Muscle layer of duodenum (tissue), 2 donors: ENCODE measurements around the gene WDR5B.
A peak's percentile ranks its signal among the peaks of the same experiment; 100 is the strongest.

Source experiments
- H3K27ac ChIP-seq: one replicate; pipeline ENCODE4 v1.7.0; 2013; ENCODE audit warnings: mild to moderate bottlenecking, low read length
- H3K27me3 ChIP-seq: one replicate; pipeline ENCODE4 v1.7.0; 2013; ENCODE audit warnings: low read depth, mild to moderate bottlenecking, control low read depth, low read length
- H3K36me3 ChIP-seq, 2 donors: one replicate each; pipeline ENCODE4 v1.7.0; 2013; ENCODE audit warnings: low read length in 2 of 2, control low read depth in 1 of 2, mild to moderate bottlenecking in 1 of 2; ENCODE audit not compliant: insufficient read depth in 2 of 2, control insufficient read depth in 1 of 2
- H3K4me1 ChIP-seq, 2 donors: one replicate each; pipeline ENCODE4 v1.7.0; 2013; ENCODE audit warnings: low read length in 2 of 2, mild to moderate bottlenecking in 2 of 2, control low read depth in 1 of 2, moderate library complexity in 1 of 2; ENCODE audit not compliant: insufficient read depth in 2 of 2, control insufficient read depth in 1 of 2
- H3K4me3 ChIP-seq, 2 donors: one replicate each; pipeline ENCODE4 v1.7.0; 2013; ENCODE audit warnings: low read length in 2 of 2, low read depth in 1 of 2, mild to moderate bottlenecking in 1 of 2
- H3K9me3 ChIP-seq, 2 donors: one replicate each; pipeline ENCODE4 v1.7.0; 2013; ENCODE audit warnings: low read length in 2 of 2, control low read depth in 1 of 2, mild to moderate bottlenecking in 1 of 2; ENCODE audit not compliant: control insufficient read depth in 1 of 2
- donor health status: healthy.

The WDR5B gene

GRCh38 chr3:122443090-122443489, 27.2 kb upstream of the WDR5B start:
- H3K4me3 ChIP-seq: no peak overlapping the region
- H3K36me3 ChIP-seq: peaks cover 29 to 54% of the 10 kb centered on the region in 2 donors
- H3K9me3 ChIP-seq: no peaks in the 10 kb centered on the region
- no peaks in the 10 kb centered on the region for H3K27me3 ChIP-seq
- no peak overlapping the region for H3K27ac ChIP-seq
- no peaks in the 10 kb centered on the region for H3K4me1 ChIP-seq

GRCh38 chr3:122435950-122436349, 20.1 kb upstream of the WDR5B start:
- no peak overlapping the region for H3K4me3 ChIP-seq
- H3K4me1 ChIP-seq: no peaks in the 10 kb centered on the region
- no peaks in the 10 kb centered on the region for H3K27me3 ChIP-seq
- no peaks in the 10 kb centered on the region for H3K9me3 ChIP-seq
- H3K36me3 ChIP-seq: peaks cover 37 to 67% of the 10 kb centered on the region in 2 donors
- H3K27ac ChIP-seq: no peak overlapping the region

GRCh38 chr3:122430371-122430770, 14.5 kb upstream of the WDR5B start:
- no peaks in the 10 kb centered on the region for H3K4me1 ChIP-seq
- H3K27ac ChIP-seq: no peak overlapping the region
- H3K4me3 ChIP-seq: no peak overlapping the region
- H3K9me3 ChIP-seq: no peaks in the 10 kb centered on the region
- peaks cover 33 to 50% of the 10 kb centered on the region in 2 donors for H3K36me3 ChIP-seq
- H3K27me3 ChIP-seq: no peaks in the 10 kb centered on the region

GRCh38 chr3:122427857-122428471, 12.1 kb upstream of the WDR5B start:
- Histone ChIP-seq H3K36me3 (peaks cover 29 to 58% of the 10 kb centered on the region in 2 donors), H3K9me3 (no peaks in the 10 kb centered on the region), H3K27ac (no peak overlapping the region), H3K4me3 (no peak overlapping the region), H3K27me3 (no peaks in the 10 kb centered on the region), H3K4me1 (no peaks in the 10 kb centered on the region)

GRCh38 chr3:122421836-122422235, 6.0 kb upstream of the WDR5B start:
- Histone ChIP-seq H3K27me3 (no peaks in the 10 kb centered on the region), H3K4me3 (no peak overlapping the region), H3K27ac (no peak overlapping the region), H3K9me3 (no peaks in the 10 kb centered on the region), H3K4me1 (peaks cover 0 to 6% of the 10 kb centered on the region in 2 donors), H3K36me3 (peaks cover 25 to 41% of the 10 kb centered on the region in 2 donors)

GRCh38 chr3:122421101-122421500, 5.2 kb upstream of the WDR5B start:
- Histone ChIP-seq H3K9me3 (no peaks in the 10 kb centered on the region), H3K27ac (no peak overlapping the region), H3K27me3 (no peaks in the 10 kb centered on the region), H3K36me3 (peaks cover 17 to 34% of the 10 kb centered on the region in 2 donors), H3K4me1 (peaks cover 0 to 8% of the 10 kb centered on the region in 2 donors), H3K4me3 (no peak overlapping the region)

- H3K4me3 ChIP-seq: peak overlapping the region; percentile 86 to 94
- H3K4me1 ChIP-seq: peaks cover 4 to 25% of the 10 kb centered on the region in 2 donors
- no peaks in the 10 kb centered on the region for H3K9me3 ChIP-seq
- H3K27me3 ChIP-seq: no peaks in the 10 kb centered on the region
- peak overlapping the region; percentile 90 for H3K27ac ChIP-seq
- peaks cover 7% of the 10 kb centered on the region in 2 donors for H3K36me3 ChIP-seq
Observed at GRCh38 chr3:122416966-122417365, 1.1 kb upstream of the WDR5B start.

- Histone ChIP-seq H3K9me3 (no peaks in the 10 kb centered on the region), H3K27ac (peak overlapping the region; percentile 90), H3K36me3 (peaks cover 10 to 16% of the 10 kb centered on the region in 2 donors), H3K4me3 (peak overlapping the region; percentile 86 to 94), H3K4me1 (peaks cover 4 to 25% of the 10 kb centered on the region in 2 donors), H3K27me3 (no peaks in the 10 kb centered on the region)
Observed at GRCh38 chr3:122415104-122415744, 638 bp downstream of the WDR5B start.

GRCh38 chr3:122414391-122414790, 1.5 kb downstream of the WDR5B start:
- Histone ChIP-seq H3K27me3 (no peaks in the 10 kb centered on the region), H3K36me3 (peaks cover 15 to 24% of the 10 kb centered on the region in 2 donors), H3K27ac (no peak overlapping the region), H3K4me1 (peaks cover 4 to 25% of the 10 kb centered on the region in 2 donors), H3K9me3 (no peaks in the 10 kb centered on the region), H3K4me3 (no peak overlapping the region)

GRCh38 chr3:122410639-122411038, 5.2 kb downstream of the WDR5B start:
- Histone ChIP-seq H3K27ac (no peak overlapping the region), H3K36me3 (peaks cover 32 to 60% of the 10 kb centered on the region in 2 donors), H3K4me1 (peaks cover 4 to 17% of the 10 kb centered on the region in 2 donors), H3K9me3 (no peaks in the 10 kb centered on the region), H3K4me3 (no peak overlapping the region), H3K27me3 (no peaks in the 10 kb centered on the region)

GRCh38 chr3:122410111-122410510, 5.8 kb downstream of the WDR5B start:
- Histone ChIP-seq H3K4me1 (peaks cover under 1 to 13% of the 10 kb centered on the region in 2 donors), H3K9me3 (no peaks in the 10 kb centered on the region), H3K27ac (no peak overlapping the region), H3K4me3 (no peak overlapping the region), H3K27me3 (no peaks in the 10 kb centered on the region), H3K36me3 (peaks cover 37 to 66% of the 10 kb centered on the region in 2 donors)
